HTERT RPE-1 (cell line): Measurements from ENCODE around the gene RALGPS1.

Experiments
- in situ Hi-C: fragments of 300-500 bp; cut with MboI; formaldehyde crosslinking; loops from 4 replicates; pipeline ENCODE4 v1.14.3; 2020; ENCODE audit warnings: low sequenced_read_pairs

RALGPS1 gene

DNA sequence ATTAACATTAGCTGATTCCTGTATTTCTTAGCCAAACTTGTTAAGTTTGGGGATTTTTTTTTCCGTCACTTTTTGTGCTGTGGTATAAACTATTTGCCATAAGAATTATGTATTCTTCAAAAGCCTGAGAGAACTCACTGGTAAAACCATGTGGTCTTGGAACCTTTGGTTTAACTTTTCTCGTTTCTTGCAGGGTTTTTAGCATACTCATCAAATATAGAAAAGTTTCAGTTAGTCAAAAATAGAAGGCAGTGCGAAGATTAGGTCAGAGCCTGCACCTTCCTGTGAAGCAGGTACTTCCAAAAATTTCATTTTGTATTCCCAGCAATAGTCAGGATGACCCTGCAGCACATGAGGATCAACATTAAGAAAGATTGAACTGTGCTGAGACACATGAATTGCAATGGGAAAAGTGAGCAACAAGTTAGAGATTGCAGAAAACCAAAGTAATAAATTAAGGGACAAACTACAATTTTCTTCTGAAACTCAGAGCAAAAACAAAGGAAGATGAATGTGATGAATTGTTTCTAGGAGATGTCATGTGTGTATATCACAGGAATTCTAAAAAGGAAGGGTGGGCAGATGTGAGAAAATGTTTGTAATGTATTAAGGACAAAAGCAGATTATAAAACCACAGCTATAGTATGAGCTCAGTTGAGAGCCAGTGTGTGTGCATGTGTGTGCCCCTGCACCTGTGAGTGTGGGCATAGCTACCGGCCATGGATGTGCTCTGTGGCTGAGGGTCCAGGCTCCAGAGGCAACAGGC lies 105.6 kb downstream of the RALGPS1 start:
- in situ Hi-C loops = no loop called here

DNA sequence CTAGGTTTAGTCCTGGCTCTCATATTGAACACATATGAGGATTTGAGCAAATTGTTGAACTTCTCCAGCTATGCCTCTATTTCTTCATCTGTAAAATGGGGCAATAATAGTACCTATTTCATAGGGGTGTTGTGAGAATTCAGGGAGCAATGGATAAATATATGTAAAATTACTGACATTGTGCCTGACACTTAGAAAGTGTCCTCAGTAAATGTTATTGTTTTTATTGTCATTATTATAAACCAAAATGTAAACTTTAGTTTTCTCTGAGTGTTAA lies 106.2 kb downstream of the RALGPS1 start:
- in situ Hi-C loops = no loop called here

DNA sequence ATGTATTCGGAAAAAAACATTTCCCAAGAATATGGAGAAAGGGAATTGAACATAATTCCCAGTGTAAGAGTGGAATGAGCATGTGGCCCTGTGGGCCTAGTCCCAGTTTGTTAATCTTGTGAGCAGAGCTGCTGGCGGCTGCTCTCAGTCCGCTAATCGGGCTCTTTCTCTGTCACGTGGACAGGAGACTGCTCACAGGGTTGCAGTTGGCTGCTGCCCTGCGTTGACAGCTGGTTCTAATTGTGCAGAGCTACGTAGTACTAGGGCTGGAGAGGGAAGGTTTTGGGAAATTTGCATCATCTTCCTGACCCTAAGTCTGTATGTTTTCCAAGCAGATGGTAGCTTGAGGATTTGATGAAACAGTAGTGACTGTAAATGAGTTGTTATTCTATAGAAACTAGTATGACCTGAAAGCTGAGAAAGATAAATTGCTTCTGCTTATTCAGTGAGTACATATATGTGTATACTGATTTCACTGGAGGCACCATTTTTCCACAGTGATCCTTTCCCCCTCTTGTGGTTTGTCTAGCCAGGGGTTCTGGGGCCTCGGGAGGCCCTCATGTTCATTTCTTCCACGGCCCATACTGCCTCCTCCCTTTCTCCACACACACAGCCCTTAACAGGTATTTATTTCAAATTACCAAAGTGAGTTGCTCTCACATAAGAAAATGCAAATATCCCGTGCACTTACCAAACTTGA lies 107.2 kb downstream of the RALGPS1 start:
- in situ Hi-C loops = no loop called here

DNA sequence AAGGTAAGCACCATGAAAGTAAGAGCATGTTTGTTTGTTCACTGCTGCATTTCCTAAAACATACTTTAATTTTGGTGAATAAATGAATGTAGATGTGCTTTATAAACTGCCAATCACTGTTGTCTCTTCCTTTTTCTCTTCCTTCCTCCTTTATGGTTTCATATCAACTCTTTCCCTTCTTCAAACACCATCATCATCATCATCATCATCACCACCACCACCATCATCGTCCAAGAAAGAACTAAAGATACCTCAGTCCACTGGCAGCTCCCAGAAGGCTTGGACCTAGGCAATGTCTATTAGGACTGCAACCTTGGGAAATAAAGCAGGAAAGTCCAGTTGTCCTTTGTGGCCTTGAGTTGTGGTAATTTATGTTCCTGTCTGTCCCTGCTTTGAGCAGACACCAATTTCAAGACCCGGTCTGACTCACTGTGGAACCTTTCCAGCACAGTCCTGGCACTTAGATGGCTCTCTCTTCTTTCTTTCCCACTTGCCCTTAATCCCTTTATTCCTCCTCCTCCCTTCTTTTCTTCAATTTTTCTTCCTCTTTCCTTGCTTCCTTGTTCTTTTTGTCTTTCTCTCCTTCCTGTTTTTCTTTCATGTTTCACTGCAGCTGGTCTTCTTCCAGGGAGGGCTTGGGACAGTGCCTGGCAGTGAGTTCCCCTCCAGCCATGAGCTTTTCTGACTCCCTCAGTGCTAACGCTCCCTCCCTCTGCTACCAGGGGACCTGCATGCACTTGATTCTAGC lies 108.5 kb downstream of the RALGPS1 start:
- in situ Hi-C loops = no loop called here

DNA sequence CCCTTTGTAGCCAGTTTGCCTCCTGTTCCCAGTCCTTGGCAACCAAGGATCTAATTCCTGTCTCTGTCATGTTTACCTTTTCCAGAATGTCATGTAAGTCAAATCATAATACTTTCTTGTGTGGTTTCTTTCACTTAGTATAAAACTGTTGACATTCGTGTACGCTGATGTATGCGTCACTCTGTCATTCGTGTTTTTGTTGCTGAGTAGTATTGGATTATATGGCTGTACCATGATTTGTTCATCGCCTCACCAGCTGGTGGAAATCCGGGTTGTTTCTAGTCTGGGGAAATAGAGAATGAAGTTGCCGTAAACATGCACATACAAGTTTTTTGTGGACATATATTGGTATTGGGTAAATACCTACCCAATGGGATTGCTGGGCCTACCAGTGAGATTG lies 110.5 kb downstream of the RALGPS1 start:
- in situ Hi-C loops = no loop called here

DNA sequence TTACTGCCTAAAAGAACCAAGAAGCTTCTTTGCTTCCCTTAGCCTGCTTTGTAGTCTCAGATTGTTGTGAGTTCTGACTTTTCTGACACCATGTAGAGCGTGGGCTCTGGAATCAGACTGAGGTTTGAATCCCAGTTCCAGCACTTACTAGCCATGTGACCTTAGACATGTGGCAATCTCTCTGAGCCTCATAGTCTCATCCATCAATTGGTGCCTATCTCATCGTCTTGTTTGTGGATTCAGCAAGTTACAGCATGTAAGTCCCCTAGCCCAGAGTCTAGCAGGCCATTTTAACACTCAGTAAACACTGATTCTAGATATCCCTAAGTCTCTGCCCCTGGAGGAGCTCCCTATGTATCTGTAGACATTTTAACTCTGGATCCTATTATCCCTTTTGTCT lies 113.1 kb downstream of the RALGPS1 start:
- in situ Hi-C loops = no loop called here

DNA sequence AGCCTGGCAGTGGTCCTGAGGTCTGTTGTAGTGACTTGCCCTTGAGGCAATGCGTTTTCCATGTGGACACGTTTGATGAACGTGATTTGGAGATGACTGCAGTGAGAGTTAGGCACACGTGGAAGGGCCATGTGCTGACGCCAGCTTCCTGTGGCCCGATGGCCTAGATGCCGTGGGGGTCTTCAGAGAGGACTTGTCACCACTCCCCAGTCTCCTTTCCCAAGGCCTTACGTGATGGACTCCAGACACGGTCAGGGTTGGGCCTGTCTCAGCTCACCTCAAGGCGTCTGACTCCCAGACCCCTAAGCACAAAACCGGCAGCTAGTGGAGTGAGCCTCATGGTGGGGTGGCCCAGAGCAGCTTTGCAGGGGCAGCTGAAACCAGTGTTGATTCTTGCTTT lies 115.0 kb downstream of the RALGPS1 start:
- in situ Hi-C loops = no loop called here

DNA sequence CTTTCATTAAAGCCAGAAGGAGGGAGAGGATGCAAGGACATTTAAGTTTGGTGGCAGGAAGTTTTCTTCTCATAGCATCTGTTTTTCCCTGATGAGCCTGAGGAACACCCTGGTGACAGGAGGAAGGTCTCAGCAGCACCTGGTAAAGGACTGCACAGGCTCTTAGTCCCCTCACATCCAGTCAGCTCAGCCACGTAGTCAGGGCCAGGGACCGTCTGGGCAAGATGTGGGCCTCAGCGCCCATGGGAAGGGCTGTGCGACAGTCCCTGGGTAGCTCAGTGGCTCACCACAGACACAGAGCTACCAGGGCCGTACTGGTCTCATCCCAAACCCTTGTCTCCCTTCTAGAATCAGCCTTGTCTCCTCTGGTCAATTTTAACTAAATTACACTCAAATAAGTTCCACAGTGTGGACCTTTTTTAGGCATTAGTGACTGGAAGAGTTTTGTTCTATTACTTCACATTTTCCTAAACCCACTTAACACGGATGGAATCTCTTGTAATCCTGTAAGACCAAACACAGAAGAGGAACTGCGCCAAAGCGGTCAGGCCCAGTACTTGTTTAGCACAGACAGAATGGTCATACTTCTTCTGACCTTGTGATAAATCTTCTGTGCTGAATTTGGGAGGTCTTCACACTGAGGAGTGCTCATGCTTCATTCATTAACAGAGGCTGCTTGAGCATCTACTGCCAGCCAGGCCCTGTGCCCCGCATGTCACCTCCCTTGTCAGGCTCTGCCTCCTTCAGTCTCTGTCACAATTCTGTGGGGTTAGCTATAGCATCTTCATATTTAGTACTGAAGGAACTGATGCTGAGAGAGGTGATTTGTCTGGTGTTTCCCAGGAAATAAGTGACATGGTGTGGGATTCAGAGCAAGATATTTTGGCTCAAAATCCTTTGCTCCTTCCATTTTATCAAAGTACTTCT lies 116.5 kb downstream of the RALGPS1 start:
- in situ Hi-C loops = no loop called here

DNA sequence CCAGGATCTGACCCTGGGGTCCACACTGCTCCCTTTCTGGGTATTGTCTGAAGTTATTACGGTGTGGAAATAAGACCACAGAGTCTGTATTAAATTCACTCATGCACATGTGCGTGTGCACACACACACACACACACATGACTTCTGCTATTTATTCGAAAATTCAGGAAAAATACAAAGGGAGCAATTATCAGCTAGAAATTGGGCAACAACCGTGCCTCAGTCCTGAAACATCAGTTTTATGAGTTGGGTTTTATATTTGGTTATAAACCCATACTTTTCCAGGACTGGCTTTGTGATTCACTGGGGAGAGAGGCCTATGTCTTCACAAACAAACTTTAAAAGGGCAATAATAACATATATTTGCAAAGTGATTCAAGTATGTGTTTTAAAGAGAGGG lies 117.7 kb downstream of the RALGPS1 start:
- in situ Hi-C loops = no loop called here

DNA sequence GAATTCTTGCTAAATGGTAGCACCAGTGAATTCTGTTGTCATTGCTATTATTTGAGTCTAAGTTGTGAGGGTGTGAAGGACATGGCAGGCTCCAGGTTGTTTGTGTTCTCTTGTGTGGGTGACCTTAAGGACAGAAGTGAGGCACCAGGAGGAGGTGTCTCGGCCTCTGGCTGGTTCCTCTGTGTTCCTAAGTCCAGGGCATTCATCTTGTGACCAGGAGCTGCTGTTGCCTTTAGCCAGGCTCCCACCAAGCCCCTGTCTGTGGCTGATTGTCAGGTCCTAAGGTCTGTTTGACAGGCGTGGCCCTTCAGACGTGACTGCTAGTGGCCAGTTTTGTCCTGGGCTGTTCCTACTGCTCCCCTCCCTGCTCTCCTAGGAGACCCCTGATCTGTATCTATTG lies 118.5 kb downstream of the RALGPS1 start:
- in situ Hi-C loops = no loop called here

DNA sequence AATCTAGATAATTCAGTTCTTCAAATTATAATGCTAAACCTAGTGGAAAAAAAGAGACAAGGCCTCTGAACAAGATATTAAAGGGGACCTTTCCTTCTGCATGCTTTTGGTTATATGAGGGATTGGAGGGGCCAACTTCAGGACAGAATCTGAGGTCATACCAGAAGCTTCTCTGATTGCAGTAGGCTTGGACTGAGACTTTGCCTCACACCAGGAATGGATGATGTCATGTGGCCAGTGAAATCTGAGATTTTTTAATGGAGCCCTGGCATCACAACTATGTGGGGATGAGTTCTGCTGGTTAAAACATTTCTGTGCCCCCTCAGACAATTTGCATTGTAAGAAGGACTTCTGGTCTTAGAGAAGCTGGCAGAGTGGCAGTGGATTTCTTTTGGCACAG lies 119.2 kb downstream of the RALGPS1 start:
- in situ Hi-C loops = no loop called here

DNA sequence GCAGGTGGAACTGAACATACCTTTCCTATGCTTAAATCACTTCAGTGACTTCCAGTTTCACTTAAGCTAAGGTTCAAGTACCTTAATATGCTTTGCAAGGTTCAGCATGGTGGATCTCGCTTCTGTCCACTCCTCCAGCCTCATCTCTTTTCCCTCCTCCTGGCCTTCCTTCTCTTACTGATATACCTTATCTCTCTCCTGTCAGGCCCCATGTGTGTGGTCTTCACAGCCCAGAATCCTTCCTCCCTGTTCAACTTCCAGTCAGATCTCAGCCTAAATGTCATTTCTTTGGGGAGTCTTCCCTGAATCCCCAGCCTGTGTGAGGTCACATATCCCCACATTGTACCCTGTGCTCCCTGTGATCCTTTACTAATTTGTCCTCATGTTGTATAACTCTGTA lies 120.1 kb downstream of the RALGPS1 start:
- in situ Hi-C loops = no loop called here

DNA sequence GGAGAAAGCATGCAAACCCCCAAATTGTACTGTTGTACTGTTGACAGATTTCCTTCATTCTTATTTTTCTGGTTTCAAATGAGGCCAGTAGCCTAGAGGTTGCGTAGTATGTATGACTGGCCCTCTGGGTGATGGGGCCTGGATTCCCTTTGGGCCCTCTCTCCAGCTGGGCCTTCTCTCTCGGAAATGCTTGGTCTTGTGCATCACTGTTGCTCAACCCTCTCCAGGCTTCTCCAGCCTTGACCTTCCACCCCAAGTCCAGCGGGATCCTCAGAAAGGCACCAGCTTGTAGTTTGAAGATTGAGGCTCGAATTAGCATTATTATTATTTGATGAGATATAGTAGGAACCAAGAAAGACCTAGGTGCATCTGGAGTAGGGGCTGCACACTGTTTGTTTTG lies 120.8 kb downstream of the RALGPS1 start:
- in situ Hi-C loops = no loop called here

DNA sequence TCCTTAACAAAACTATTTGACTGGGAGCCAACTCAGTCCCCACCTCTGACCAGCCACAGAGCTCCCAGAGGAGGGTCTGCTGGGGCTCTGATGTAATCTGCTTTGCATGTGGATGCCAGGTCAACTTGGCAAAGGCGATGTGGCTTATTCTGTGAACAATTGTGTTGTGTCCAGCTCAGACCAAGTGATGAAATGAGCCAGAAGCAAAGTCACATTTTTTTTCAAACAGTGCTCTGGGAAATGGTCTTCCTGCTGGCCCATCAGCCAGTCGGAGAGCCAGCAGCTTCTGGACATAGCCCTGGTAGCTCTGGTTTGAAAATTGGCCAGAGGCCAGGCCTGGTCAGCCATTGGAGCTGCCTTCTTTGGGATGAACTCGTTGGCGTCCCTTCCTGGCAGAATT lies 121.4 kb downstream of the RALGPS1 start:
- in situ Hi-C loops = no loop called here

DNA sequence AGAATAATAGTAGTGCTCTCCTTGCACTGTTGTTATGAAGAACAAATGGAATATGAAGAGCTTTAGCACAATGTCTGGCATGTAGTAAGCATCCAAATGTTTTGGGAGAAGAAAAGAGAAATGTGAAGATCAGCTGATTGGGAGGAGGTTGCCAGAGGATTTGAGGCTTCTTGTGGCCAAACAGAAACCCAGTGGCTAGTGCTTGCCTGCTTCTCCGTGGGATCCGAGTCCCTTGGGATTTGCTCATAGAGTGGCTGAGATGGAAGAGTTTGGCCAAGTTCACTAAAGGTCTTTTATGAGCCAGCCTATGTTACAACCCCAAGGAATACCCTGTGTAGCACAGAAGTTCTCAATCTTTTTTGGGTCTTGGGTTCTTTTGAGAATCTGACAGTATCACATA lies 121.9 kb downstream of the RALGPS1 start:
- in situ Hi-C loops = no loop called here

DNA sequence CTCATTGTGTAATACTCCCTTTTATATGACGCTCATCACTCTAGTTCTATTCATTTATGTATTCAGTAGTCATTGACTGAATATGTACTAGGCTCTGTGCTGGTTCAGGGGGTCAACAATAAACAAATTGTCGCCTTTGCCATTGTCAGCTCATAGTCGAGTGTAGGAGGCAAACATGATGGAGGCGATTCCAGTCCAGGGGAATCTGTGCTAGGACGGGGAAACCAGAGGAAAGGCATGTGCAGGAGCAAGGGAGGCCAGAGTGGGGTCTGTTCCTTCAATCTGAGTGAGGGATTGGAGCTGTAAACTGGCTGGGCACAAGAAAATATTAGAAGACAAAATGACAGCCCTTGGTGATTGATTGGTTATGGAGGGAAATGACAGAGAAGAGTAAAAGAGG lies 123.9 kb downstream of the RALGPS1 start:
- in situ Hi-C loops = no loop called here

DNA sequence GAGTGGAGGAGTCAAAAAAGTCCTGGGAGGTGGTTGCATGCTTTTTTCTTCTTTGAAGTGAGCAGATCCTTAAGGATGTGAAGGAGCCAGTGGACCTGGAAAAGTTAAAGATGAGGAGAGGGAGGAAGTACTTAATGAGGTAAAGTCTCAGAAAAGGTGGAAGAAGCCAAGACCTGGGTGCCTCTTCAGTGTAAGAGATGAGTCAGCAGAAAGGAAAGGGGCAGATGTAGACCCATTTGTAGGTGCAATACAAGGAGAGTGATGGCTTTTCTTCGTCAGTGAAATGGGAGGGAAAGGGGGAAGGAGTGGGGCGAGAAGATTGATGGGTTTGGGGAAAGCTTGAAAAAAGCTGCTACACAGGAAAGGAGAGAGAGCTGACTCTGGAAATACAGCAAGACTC lies 124.9 kb downstream of the RALGPS1 start:
- in situ Hi-C loops = no loop called here

DNA sequence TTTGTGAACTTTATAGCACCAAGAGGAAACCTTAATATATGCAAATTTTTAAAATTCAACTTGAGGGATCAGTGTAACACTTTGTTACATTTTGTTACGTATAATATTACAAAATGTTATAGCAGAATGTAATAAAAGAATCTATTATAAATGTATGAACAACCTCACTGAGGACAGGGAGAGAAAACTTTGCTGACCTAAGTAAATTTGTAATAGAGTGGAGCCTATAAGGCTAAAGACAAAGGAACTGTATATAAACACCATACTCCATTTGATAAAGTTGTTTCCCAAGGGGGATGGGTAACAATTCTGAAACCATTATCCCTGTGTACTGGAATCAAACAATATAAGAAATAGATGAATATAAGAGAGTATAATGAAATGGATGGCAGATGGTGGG lies 130.6 kb downstream of the RALGPS1 start:
- in situ Hi-C loops = no loop called here

DNA sequence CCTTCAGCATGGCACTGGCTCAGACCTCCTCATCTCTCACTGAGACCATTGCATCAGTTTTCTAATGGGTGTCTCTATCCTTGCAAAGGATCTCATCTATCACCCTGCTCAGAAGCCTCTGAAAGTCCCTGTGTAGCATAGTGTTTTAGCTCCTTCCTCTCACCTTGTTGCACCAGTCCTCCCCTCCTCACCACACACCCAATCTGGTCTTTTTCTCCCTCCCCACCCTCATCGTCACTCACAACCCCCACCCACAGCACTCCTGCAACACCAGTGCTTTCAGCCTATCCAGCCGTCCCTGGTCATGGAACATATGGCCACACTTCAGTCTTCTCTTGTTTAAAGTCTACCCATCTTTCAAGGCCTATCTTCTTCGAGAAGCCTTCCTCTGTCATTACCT lies 133.4 kb downstream of the RALGPS1 start:
- in situ Hi-C loops = no loop called here

DNA sequence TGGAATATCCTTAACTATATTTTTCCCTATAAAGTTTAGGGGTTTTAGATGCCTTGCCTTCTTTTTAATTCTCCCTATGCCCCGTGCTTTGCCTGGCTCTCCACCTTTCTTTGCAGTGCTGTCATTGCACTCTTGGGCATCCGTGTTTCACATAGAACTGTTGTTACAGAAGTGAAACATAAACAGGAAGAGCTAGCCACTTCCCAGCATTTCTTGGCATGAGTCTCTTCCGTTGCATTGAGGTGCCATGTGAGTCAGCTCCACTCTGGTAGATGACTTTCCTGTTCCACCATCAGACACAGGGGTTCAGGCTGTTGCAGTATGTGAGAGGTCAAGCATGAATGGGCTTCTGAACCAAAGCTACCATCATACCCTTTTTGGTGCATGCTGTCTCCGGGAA lies 134.5 kb downstream of the RALGPS1 start:
- in situ Hi-C loops = no loop called here

DNA sequence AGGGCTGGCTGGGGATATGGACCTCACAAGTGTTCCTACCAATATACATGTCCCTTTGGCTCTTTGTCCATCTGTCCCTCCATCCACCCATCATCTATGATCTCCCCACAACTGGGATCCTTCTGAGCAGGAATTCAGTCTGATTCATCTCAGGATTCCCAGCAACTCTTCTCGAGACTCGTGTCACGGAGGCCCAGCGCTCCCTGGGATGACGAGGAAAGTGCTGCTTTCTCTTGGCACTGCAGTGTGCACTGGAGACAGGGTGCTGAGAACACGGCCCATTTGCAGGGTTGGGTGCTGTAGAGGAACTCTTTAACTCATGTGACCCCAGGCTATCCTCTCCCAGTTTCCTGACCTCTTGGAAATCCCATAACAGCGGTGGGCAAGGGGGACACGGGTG lies 135.0 kb downstream of the RALGPS1 start:
- in situ Hi-C loops = no loop called here
